Astrocyte (in vitro differentiated cells and primary cell): ENCODE measurements around the gene SLC4A8.

Source experiments
- CTCF ChIP-seq: IDR thresholded peaks from 2 replicates; pipeline ENCODE4 v1.5.1; 2011; ENCODE audit warnings: low read depth, mild to moderate bottlenecking, inconsistent platforms, low read length, moderate library complexity; ENCODE audit not compliant: insufficient read depth
- EZH2 ChIP-seq: IDR thresholded peaks from 2 replicates; pipeline ENCODE4 v1.6.1; 2012; ENCODE audit warnings: mild to moderate bottlenecking, low read length, inconsistent platforms; ENCODE audit not compliant: insufficient read depth

GRCh38 chr12:51484119-51484518, 59.5 kb downstream of the SLC4A8 start:
- TF ChIP-seq CTCF (no peak), EZH2 (no peak)
